Endothelial cell (in vitro differentiated cells): ENCODE results near the gene TANGO2. TPM values are rescaled to one million over a fixed set of nuclear protein-coding genes. Genes with fewer than 3 reads are reported as not detected.

Experiments used
- DNase-seq: peaks from one replicate; pipeline ENCODE4 v3.0.0; 2021; ENCODE audit warnings: low spot score
- H3K27ac Mint-ChIP-seq: one replicate; pipeline ENCODE4 v1.8.0; 2021; ENCODE audit warnings: mixed read lengths, inconsistent platforms; ENCODE audit not compliant: unreplicated experiment
- H3K27me3 Mint-ChIP-seq: one replicate; pipeline ENCODE4 v1.8.0; 2021; ENCODE audit warnings: mild to moderate bottlenecking, moderate library complexity, mixed read lengths, inconsistent platforms; ENCODE audit not compliant: unreplicated experiment
- H3K36me3 Mint-ChIP-seq: one replicate; pipeline ENCODE4 v1.8.0; 2021; ENCODE audit warnings: mild to moderate bottlenecking, low read depth, mixed read lengths, inconsistent platforms; ENCODE audit not compliant: unreplicated experiment
- H3K4me1 Mint-ChIP-seq: one replicate; pipeline ENCODE4 v1.8.0; 2021; ENCODE audit warnings: mild to moderate bottlenecking, mixed read lengths, inconsistent platforms; ENCODE audit not compliant: unreplicated experiment
- H3K4me3 Mint-ChIP-seq: one replicate; pipeline ENCODE4 v1.8.0; 2021; ENCODE audit warnings: mild to moderate bottlenecking, mixed read lengths, inconsistent platforms; ENCODE audit not compliant: unreplicated experiment
- H3K9me3 Mint-ChIP-seq: one replicate; pipeline ENCODE4 v1.8.0; 2021; ENCODE audit warnings: mixed read lengths, inconsistent platforms; ENCODE audit not compliant: unreplicated experiment
- CTCF ChIP-seq: fragments of 200-600 bp; sonication (generic); IDR thresholded peaks from one replicate; pipeline ENCODE4 v1.5.0; 2021; ENCODE audit warnings: antibody characterized with exemption; ENCODE audit not compliant: unreplicated experiment
- total RNA-seq: library from RNA; stranded (reverse); fragmentation: NEBNext Ultra II Directional; extraction: Animal tissue kit (Norgen Biotek cat#: 25700); gene quantifications from one replicate; pipeline ENCODE4 v1.2.1, GENCODE V29; 2021; ENCODE audit not compliant: unreplicated experiment

Gene TANGO2
- total RNA-seq, 1 donor from 2014 or later, result 15.3 TPM

GRCh38 chr22:19987394-19988306 is 33.3 kb upstream of the TANGO2 start:
- Mint-ChIP-seq H3K4me1 (no peaks in the 10 kb centered on the region), H3K27ac (peak overlapping the region; percentile 13), H3K9me3 (no peaks in the 10 kb centered on the region), H3K4me3 (no peak overlapping the region), H3K27me3 (peaks cover 11% of the 10 kb centered on the region), H3K36me3 (no peaks in the 10 kb centered on the region)
- DNase-seq, result no peak
- TF ChIP-seq CTCF, result no peak

GRCh38 chr22:19988331-19988808 is 32.5 kb upstream of the TANGO2 start:
- H3K4me1 Mint-ChIP-seq, result no peaks in the 10 kb centered on the region
- no peaks in the 10 kb centered on the region for H3K9me3 Mint-ChIP-seq
- H3K4me3 Mint-ChIP-seq, result no peak overlapping the region
- TF ChIP-seq CTCF, result no peak
- H3K36me3 Mint-ChIP-seq, result no peaks in the 10 kb centered on the region
- peaks cover 11% of the 10 kb centered on the region for H3K27me3 Mint-ChIP-seq
- no peak overlapping the region for H3K27ac Mint-ChIP-seq
- DNase-seq, result no peak

GRCh38 chr22:19988965-19989724 is 31.8 kb upstream of the TANGO2 start:
- no peak for TF ChIP-seq CTCF
- DNase-seq, result no peak
- no peaks in the 10 kb centered on the region for H3K4me1 Mint-ChIP-seq
- no peak overlapping the region for H3K4me3 Mint-ChIP-seq
- no peaks in the 10 kb centered on the region for H3K9me3 Mint-ChIP-seq
- peaks cover 11% of the 10 kb centered on the region for H3K27me3 Mint-ChIP-seq
- no peak overlapping the region for H3K27ac Mint-ChIP-seq
- H3K36me3 Mint-ChIP-seq, result no peaks in the 10 kb centered on the region

- DNase-seq, result no peak
- no peak for TF ChIP-seq CTCF
- H3K36me3 Mint-ChIP-seq, result no peaks in the 10 kb centered on the region
- no peak overlapping the region for H3K27ac Mint-ChIP-seq
- no peaks in the 10 kb centered on the region for H3K4me1 Mint-ChIP-seq
- H3K9me3 Mint-ChIP-seq, result no peaks in the 10 kb centered on the region
- H3K4me3 Mint-ChIP-seq, result no peak overlapping the region
- peaks cover 11% of the 10 kb centered on the region for H3K27me3 Mint-ChIP-seq
Observed at GRCh38 chr22:19989725-19990067, 31.2 kb upstream of the TANGO2 start.

GRCh38 chr22:19990188-19990587 is 30.7 kb upstream of the TANGO2 start:
- DNase-seq, result no peak
- no peaks in the 10 kb centered on the region for H3K9me3 Mint-ChIP-seq
- peaks cover 11% of the 10 kb centered on the region for H3K27me3 Mint-ChIP-seq
- no peak for TF ChIP-seq CTCF
- H3K4me1 Mint-ChIP-seq, result no peaks in the 10 kb centered on the region
- H3K27ac Mint-ChIP-seq, result no peak overlapping the region
- H3K36me3 Mint-ChIP-seq, result no peaks in the 10 kb centered on the region
- no peak overlapping the region for H3K4me3 Mint-ChIP-seq
